ENCODE measurements around the gene NRN1. TPM values are rescaled to one million over a fixed set of nuclear protein-coding genes. Genes with fewer than 3 reads are reported as not detected.

Gene NRN1, protein sequence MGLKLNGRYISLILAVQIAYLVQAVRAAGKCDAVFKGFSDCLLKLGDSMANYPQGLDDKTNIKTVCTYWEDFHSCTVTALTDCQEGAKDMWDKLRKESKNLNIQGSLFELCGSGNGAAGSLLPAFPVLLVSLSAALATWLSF
- 10 to 100 TPM in 2 of 4 donors, 1 to 10 TPM in 2; 3.9 to 19.5 (median 12.0) TPM for total RNA-seq

DNA sequence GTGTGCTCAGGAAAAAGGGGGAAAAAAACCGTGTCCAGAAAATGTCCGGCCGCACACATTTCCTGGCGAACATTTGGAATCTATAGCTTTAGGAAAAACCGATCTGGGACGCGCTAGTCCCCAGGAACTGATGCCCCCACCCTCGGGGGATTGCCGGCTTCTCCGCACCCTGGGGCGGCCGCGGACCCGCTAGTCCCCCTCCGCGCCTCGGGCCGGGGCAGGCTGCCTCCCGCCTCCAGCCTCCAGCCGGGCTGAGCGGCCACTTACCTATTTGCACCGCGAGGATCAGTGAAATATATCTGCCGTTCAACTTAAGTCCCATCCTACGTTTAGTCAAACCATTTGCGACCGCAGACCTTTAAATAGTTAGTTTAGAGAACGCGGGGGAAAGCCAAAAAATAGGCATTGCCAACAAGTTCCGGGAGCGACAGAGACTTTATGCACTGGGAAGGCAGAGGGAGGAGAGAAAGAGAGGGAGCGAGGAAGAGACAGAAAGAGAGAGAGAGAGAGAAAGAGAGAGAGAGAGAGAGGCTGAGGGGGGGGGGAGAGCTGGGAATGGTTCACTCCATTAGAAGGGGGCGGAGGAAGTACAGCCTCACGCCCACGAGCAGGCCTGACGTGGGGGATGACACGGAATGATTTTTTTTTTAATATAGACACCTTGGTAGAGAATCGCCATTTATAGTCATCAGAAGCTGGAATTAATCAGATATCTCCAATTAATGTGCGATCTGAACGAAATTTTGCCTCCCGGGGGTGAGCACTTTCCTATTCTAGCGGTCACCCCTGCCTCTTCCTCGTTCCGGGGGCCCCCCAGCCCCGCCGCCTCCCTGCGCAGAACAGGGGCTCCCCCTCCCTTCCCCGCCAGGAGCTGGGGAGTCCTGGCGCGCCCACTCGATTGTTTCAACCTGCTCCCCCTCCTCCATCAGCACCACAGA lies at the start of gene NRN1:
TSS of gene NRN1 (minus strand) at position 498 of the 938 bp plus-strand sequence. CDS start at position 322, 176 bp downstream.
- H3K4me3 ChIP-seq (ENCODE audit: low read depth, poor library complexity, severe bottlenecking): peak within 1 kb of the TSS; percentile 21
- no peak for TF ChIP-seq POLR2A (IDR thresholded peaks at IDR 0.05)
- TF ChIP-seq, protein P1, sequence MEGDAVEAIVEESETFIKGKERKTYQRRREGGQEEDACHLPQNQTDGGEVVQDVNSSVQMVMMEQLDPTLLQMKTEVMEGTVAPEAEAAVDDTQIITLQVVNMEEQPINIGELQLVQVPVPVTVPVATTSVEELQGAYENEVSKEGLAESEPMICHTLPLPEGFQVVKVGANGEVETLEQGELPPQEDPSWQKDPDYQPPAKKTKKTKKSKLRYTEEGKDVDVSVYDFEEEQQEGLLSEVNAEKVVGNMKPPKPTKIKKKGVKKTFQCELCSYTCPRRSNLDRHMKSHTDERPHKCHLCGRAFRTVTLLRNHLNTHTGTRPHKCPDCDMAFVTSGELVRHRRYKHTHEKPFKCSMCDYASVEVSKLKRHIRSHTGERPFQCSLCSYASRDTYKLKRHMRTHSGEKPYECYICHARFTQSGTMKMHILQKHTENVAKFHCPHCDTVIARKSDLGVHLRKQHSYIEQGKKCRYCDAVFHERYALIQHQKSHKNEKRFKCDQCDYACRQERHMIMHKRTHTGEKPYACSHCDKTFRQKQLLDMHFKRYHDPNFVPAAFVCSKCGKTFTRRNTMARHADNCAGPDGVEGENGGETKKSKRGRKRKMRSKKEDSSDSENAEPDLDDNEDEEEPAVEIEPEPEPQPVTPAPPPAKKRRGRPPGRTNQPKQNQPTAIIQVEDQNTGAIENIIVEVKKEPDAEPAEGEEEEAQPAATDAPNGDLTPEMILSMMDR (IDR thresholded peaks at IDR 0.05): no peak
- intact Hi-C loops (cut with DNase I; ENCODE audit: low total_unique reads): no loop called here
- WGBS, 2 donors: 5 to 6% methylated on average over 42 to 51 of the region's 51 CpGs
- DNase-seq (ENCODE audit: low spot score in 2 of 2): no peak

DNA sequence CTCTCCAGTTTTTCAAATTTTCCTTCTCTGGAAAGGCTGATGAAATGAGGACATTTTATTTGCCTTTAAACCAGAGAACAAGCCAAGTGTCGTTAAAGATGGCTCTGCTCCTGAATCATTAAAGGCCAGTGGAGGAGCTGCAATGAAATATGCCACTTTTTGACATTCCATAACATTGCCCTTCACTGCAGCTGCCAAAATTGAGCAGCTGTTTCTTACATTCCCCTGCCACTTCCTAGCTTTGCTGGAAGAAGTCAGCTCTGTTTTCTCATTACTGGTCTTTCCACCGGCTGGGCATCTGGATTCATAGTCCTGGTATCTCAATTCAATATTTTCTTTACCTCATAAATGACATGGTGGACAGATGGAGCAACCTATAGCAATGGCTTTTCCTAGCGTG lies 45.5 kb upstream of the NRN1 start:
- 77 to 80% methylated on average over 3 of the region's 3 CpGs for WGBS, 2 donors
- intact Hi-C loops (cut with DNase I; ENCODE audit: low total_unique reads): loop anchor here (10.0 kb wide), 1 partner anchor 493 kb away; no protein-coding TSS in a partner anchor
- TF ChIP-seq, protein P1 (IDR thresholded peaks at IDR 0.05): no peak
- no peak for TF ChIP-seq POLR2A (IDR thresholded peaks at IDR 0.05)
- no peak overlapping the region for H3K4me3 ChIP-seq (ENCODE audit: low read depth, poor library complexity, severe bottlenecking)
- DNase-seq (ENCODE audit: low spot score in 2 of 2): no peak

DNA sequence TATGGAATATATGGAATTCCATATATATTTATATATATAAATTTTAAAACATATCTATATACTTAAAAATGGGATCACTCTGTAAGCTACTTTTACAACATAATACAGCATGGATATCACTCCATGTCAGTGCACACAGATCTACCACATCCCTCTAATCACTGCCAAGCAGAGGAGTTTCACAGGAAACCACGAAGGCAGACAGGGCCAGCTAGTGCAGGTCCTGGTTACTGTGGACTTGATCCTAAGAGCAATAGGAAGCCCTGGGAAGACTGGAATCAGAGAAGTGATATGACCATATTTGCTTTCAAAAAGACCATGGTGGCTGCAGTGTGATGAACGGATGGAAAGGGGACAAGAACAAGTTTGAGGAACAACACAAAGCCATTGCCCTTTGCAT lies 40.0 kb upstream of the NRN1 start:
- 81 to 83% methylated on average over 2 of the region's 2 CpGs for WGBS, 2 donors

DNA sequence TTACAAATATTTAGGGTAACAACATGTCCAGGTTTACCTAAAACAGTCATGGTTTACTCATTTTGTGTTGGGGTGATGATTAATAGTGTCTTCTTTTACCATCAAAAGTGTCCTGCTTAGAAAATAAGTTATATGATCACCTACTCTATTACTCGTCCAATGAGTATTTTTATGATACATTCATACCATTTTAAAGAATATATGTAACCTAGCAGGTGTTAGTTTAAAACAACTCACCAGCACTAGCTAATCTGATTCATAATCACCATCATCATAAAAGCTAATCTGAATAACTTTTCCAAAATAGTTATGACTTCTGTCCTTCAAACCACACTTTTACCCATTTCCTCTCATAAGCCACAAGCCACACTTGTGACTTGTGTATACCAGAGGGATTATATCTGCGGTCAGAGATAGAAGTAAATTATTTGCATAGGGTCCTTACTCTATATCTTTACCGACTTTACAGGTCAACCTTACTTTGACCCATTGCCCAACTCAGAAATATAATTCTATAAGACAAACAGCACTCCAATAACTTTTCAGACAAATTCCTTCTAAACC lies 33.3 kb upstream of the NRN1 start:
- WGBS, 2 donors: 67 to 77% methylated on average over 3 of the region's 3 CpGs
- H3K4me3 ChIP-seq (ENCODE audit: low read depth, poor library complexity, severe bottlenecking): no peak overlapping the region
- intact Hi-C loops (cut with DNase I; ENCODE audit: low total_unique reads): no loop called here
- DNase-seq (ENCODE audit: low spot score in 2 of 2): no peak
- TF ChIP-seq, protein P1 (IDR thresholded peaks at IDR 0.05): no peak
- TF ChIP-seq POLR2A (IDR thresholded peaks at IDR 0.05): no peak

More for the DNA sequence above, 40.0 kb upstream of the NRN1 start:
- intact Hi-C loops (cut with DNase I; ENCODE audit: low total_unique reads): no loop called here
- no peak for TF ChIP-seq POLR2A (IDR thresholded peaks at IDR 0.05)
- TF ChIP-seq, protein P1 (IDR thresholded peaks at IDR 0.05): no peak
- no peak overlapping the region for H3K4me3 ChIP-seq (ENCODE audit: low read depth, poor library complexity, severe bottlenecking)
- no peak for DNase-seq (ENCODE audit: low spot score in 2 of 2)

DNA sequence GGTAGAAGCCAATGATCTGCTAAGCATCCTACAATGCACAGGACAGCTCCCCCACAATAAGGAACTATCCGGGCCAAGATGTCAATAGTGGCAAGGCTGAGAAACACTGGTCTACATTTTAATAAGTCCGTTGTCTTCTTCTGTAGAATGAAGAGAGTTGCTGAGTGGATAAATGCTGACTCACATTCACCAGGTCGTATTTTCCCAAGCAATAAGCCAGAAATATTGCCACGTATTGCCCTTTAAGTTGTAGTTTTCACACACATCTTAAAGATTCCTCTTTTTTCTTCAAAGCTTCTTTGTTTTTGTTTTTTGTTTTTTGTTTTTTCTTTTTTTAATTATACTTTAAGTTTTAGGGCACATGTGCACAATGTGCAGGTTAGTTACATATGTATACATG lies 30.5 kb upstream of the NRN1 start:
- H3K4me3 ChIP-seq (ENCODE audit: low read depth, poor library complexity, severe bottlenecking): no peak overlapping the region
- TF ChIP-seq, protein P1 (IDR thresholded peaks at IDR 0.05): no peak
- no peak for TF ChIP-seq POLR2A (IDR thresholded peaks at IDR 0.05)
- intact Hi-C loops (cut with DNase I; ENCODE audit: low total_unique reads): no loop called here
- 82 to 83% methylated on average over 4 of the region's 4 CpGs for WGBS, 2 donors
- no peak for DNase-seq (ENCODE audit: low spot score in 2 of 2)

Data from lower leg skin (tissue), 4 donors.